HG02885 (cell line): ENCODE measurements around the gene MT1G.
"Not testable (repeated sequence)": the region's sequence is repeated elsewhere in the genome, so short reads cannot be mapped to it uniquely, and the experiment has no call there.

ENCODE experiments used
- ATAC-seq: cut with Tn5 transposase; IDR thresholded peaks from one replicate; pipeline ENCODE4 v1.9.1; 2021; ENCODE audit warnings: mild to moderate bottlenecking; ENCODE audit not compliant: unreplicated experiment, poor library complexity

MT1G gene

GRCh38 chr16:56623637-56624036, 44.2 kb downstream of the MT1G start:
- no peak for ATAC-seq

- not testable (repeated sequence) for ATAC-seq
Observed at GRCh38 chr16:56623184-56623583, 44.7 kb downstream of the MT1G start.

- not testable (repeated sequence) for ATAC-seq
Observed at GRCh38 chr16:56621665-56622445, 46.0 kb downstream of the MT1G start.

- no peak for ATAC-seq
Observed at GRCh38 chr16:56620339-56620897, 47.4 kb downstream of the MT1G start.

- ATAC-seq, result no peak
Observed at GRCh38 chr16:56618138-56618537, 49.7 kb downstream of the MT1G start.

- ATAC-seq, result no peak
Observed at GRCh38 chr16:56617212-56618085, 50.4 kb downstream of the MT1G start.
